HEK293 (cell line): Measurements from ENCODE around the gene VWCE.
A peak's percentile ranks its signal among the peaks of the same experiment; 100 is the strongest.

Experiments
- AEBP2 ChIP-seq: fragments of 450-650 bp; formaldehyde crosslinking; IDR thresholded peaks from 2 replicates; pipeline ENCODE4 v1.5.1; 2016; ENCODE audit warnings: missing biosample characterization, missing genetic modification characterization, borderline replicate concordance
- GFI1B ChIP-seq: fragments of 450-650 bp; formaldehyde crosslinking; IDR thresholded peaks from 2 replicates; pipeline ENCODE4 v1.5.1; 2016; ENCODE audit warnings: missing biosample characterization, missing genetic modification characterization
- HIC1 ChIP-seq: fragments of 450-650 bp; formaldehyde crosslinking; IDR thresholded peaks from 2 replicates; pipeline ENCODE4 v1.5.1; 2016; ENCODE audit warnings: missing biosample characterization, missing genetic modification characterization
- HOXD13 ChIP-seq: sonication (generic); formaldehyde crosslinking; IDR thresholded peaks from 2 replicates; pipeline ENCODE4 v1.8.0; 2022; ENCODE audit warnings: missing genetic modification reagents, borderline replicate concordance
- KLF9 ChIP-seq: fragments of 450-650 bp; formaldehyde crosslinking; IDR thresholded peaks from 2 replicates; pipeline ENCODE4 v1.5.1; 2016; ENCODE audit warnings: missing biosample characterization, missing genetic modification characterization, low read depth
- OVOL3 ChIP-seq: fragments of 450-650 bp; formaldehyde crosslinking; IDR thresholded peaks from 2 replicates; pipeline ENCODE4 v1.5.1; 2016; ENCODE audit warnings: missing biosample characterization, missing genetic modification characterization
- PRDM2 ChIP-seq: fragments of 450-650 bp; formaldehyde crosslinking; IDR thresholded peaks from 2 replicates; pipeline ENCODE4 v1.5.1; 2016; ENCODE audit warnings: missing biosample characterization, missing genetic modification characterization, borderline replicate concordance
- SETDB1 ChIP-seq: IDR thresholded peaks from one replicate; pipeline ENCODE4 v1.6.1; 2017; ENCODE audit warnings: mild to moderate bottlenecking, low read length, moderate library complexity, mixed read lengths; ENCODE audit not compliant: insufficient read length
- YY2 ChIP-seq: fragments of 450-650 bp; formaldehyde crosslinking; IDR thresholded peaks from 2 replicates; pipeline ENCODE4 v1.5.1; 2016; ENCODE audit warnings: missing biosample characterization, missing genetic modification characterization
- ZBTB11 ChIP-seq: fragments of 450-650 bp; formaldehyde crosslinking; conservative IDR thresholded peaks from 2 replicates; pipeline ENCODE4 v1.5.1; 2016; ENCODE audit warnings: low read depth, missing biosample characterization, missing genetic modification characterization
- ZFHX2 ChIP-seq: fragments of 450-650 bp; formaldehyde crosslinking; conservative IDR thresholded peaks from 2 replicates; pipeline ENCODE4 v1.5.1; 2016; ENCODE audit warnings: missing biosample characterization, missing genetic modification characterization
- ZNF10 ChIP-seq: fragments of 450-650 bp; formaldehyde crosslinking; IDR thresholded peaks from 2 replicates; pipeline ENCODE4 v1.5.1; 2017; ENCODE audit warnings: missing biosample characterization, missing genetic modification characterization
- ZNF24 ChIP-seq: fragments of 450-650 bp; formaldehyde crosslinking; IDR thresholded peaks from 2 replicates; pipeline ENCODE4 v1.5.1; 2016; ENCODE audit warnings: missing biosample characterization, missing genetic modification characterization
- ZNF248 ChIP-seq: fragments of 450-650 bp; formaldehyde crosslinking; IDR thresholded peaks from 2 replicates; pipeline ENCODE4 v1.5.1; 2017; ENCODE audit warnings: missing biosample characterization, missing genetic modification characterization
- ZNF324 ChIP-seq: fragments of 450-650 bp; formaldehyde crosslinking; IDR thresholded peaks from 2 replicates; pipeline ENCODE4 v1.5.1; 2016; ENCODE audit warnings: missing biosample characterization, missing genetic modification characterization
- ZNF488 ChIP-seq: fragments of 450-650 bp; formaldehyde crosslinking; IDR thresholded peaks from 2 replicates; pipeline ENCODE4 v1.5.1; 2016; ENCODE audit warnings: missing biosample characterization, missing genetic modification characterization
- ZNF548 ChIP-seq: fragments of 450-650 bp; formaldehyde crosslinking; IDR thresholded peaks from 2 replicates; pipeline ENCODE4 v1.5.1; 2016; ENCODE audit warnings: missing biosample characterization, missing genetic modification characterization
- ZNF600 ChIP-seq: fragments of 450-650 bp; formaldehyde crosslinking; IDR thresholded peaks from 2 replicates; pipeline ENCODE4 v1.5.1; 2016; ENCODE audit warnings: missing biosample characterization, missing genetic modification characterization
- ZNF639 ChIP-seq: fragments of 450-650 bp; formaldehyde crosslinking; IDR thresholded peaks from 2 replicates; pipeline ENCODE4 v1.5.1; 2016; ENCODE audit warnings: missing biosample characterization, missing genetic modification characterization
- ZNF701 ChIP-seq: fragments of 450-650 bp; formaldehyde crosslinking; IDR thresholded peaks from 2 replicates; pipeline ENCODE4 v1.5.1; 2016; ENCODE audit warnings: missing biosample characterization, missing genetic modification characterization
- ZXDB ChIP-seq: fragments of 450-650 bp; formaldehyde crosslinking; IDR thresholded peaks from 2 replicates; pipeline ENCODE4 v1.5.1; 2016; ENCODE audit warnings: missing biosample characterization, missing genetic modification characterization
- TF ChIP-seq, protein P1 (sequence below): fragments of 450-650 bp; formaldehyde crosslinking; IDR thresholded peaks from 2 replicates; pipeline ENCODE4 v1.5.1; 2016; ENCODE audit warnings: missing biosample characterization, missing genetic modification characterization

The VWCE gene

DNA sequence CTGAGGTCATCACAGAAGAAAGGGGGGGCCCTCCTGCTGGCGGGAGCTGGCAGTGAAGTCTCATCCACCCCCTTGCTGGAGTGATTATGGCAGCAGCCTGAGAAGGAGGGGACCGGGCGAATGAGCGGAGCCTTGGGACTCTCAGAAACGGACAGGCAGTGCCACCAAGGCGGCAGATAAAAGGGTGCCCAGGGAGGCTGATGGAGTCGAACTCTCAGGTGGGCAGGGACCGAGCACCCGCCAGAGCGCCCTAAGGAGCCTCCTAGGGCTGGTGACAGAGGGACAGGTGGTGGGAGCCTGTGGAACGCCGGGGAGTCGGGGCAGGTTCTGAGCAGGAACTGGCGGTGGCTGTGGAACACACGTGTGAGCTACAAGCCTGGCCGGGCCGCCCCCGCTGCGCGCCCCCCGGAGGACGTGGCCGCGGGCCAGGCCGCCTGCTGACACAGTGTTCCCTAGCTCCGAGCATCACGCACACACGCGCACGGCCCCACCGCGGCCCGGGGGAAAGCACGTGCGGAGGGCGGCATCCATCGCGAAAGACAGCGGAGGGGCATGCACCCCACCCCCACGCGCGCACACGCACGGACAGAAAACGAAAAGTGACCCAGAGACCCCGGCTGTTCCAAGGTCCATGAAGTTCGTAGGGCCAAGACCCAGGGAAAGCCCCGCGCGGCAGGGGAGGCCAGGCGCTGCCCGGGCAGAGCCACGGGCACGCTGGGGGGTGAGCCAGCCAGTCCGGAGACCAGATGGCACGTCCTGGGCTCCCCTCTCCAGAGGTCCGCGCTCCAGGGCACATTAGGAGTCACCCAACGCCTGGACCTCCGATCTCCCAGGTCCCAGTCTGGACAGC lies 1.0 kb downstream of the VWCE start (continued):
- TF ChIP-seq ZNF639 (tag by site-specific recombination) (no peak), ZNF24 (tag by site-specific recombination) (no peak), ZNF701 (no peak), YY2 (tag by site-specific recombination) (no peak), ZNF488 (tag by site-specific recombination) (no peak), SETDB1 (no peak), AEBP2 (tag by site-specific recombination) (no peak), ZNF548 (tag by site-specific recombination) (no peak), PRDM2 (tag by site-specific recombination) (no peak), ZFHX2 (peak; percentile 79), GFI1B (tag by site-specific recombination) (no peak), ZNF10 (tag by site-specific recombination) (no peak), OVOL3 (tag by site-specific recombination) (no peak), HOXD13 (no peak), ZNF324 (tag by site-specific recombination) (0 out of 2 replicates have a peak, but pooled peaks have one; percentile 41), ZXDB (tag by site-specific recombination) (peak; percentile 37), HIC1 (tag by site-specific recombination) (peak; percentile 83), ZBTB11 (tag by site-specific recombination) (no peak; the same call in 1 of the 2 replicates), ZNF600 (tag by site-specific recombination) (peak; percentile 79), KLF9 (tag by site-specific recombination) (peak; percentile 25; the same call in 1 of the 2 replicates), ZNF248 (tag by site-specific recombination) (no peak)
- TF ChIP-seq, protein P1, sequence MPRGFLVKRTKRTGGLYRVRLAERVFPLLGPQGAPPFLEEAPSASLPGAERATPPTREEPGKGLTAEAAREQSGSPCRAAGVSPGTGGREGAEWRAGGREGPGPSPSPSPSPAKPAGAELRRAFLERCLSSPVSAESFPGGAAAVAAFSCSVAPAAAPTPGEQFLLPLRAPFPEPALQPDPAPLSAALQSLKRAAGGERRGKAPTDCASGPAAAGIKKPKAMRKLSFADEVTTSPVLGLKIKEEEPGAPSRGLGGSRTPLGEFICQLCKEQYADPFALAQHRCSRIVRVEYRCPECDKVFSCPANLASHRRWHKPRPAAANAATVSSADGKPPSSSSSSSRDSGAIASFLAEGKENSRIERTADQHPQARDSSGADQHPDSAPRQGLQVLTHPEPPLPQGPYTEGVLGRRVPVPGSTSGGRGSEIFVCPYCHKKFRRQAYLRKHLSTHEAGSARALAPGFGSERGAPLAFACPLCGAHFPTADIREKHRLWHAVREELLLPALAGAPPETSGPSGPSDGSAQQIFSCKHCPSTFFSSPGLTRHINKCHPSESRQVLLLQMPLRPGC = no peak
